ENCODE data around the gene ARHGEF28. TPM values are rescaled to one million over a fixed set of nuclear protein-coding genes. Genes with fewer than 3 reads are reported as not detected.

The ARHGEF28 gene
- total RNA-seq, 1 donor from 2014 or later = 20.1 TPM

DNA sequence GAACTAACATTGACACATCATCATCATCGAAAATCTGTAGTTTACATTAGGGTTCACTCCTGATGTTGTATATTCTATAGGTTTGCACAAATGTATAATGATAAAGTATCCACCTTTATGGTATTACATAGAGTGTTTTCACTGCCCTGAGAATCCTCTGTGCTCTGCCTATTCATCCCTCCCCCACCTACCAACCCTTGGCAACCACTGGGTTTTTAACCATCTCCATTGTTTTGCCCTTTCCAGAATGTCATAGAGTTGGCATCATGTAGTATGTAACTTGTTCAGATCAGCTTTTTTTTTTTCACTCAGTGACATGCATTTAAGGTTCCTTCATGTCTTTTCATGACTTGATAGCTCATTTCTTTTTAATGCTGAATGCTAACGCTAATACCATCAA, 106.0 kb downstream of the ARHGEF28 start:
- DNase-seq (ENCODE audit: low read depth) = no peak

DNA sequence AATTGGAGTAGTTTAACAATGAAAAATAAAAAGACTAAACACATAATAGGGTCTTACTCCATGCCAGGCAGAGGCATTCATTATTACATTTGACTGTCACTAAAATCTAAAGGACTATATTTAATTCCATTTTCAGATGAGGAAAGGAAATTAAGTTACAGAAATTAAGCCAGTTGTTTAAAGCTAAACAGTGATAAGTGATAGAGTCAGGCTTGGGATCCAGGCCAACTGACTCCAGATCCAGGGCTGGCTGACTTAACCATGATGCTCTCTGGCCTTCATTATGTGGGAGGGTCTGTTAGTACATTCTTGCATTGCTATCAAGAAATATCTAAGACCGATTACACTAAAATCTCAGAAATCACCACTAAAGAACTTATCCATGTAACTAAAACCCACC, 107.2 kb downstream of the ARHGEF28 start:
- no peak for DNase-seq (ENCODE audit: low read depth)

DNA sequence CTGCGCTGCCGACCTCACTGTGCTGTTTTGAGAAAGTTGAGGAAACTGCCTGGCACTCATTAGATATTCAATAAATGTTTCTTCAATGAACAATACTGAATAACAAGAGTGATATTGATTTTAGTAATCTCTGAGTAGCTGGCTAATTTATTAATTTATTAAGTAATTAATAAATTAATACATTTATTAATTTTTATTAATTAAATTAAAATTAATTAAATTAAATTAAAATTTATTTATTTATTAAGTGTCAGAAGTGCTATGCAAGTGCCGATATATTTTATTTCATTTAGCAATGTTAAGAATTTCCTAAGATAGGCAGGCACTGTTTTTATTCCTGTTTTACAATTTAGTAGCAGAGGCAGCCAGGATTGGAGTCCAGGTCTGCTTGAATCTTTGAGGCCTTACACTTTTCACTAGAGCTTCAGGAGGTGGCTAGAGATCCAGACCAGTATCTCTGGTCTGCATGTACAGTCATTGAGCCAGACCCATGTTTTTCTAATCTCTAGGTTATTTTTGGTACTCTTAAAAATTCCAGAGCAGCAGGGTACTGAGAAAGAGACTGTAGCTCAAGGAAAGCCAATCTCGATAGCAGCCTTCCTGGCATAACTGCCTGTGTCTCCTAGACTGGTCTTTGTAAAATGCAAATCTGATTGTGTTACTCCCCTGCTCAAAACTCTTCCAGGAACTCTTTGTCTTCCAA, 109.2 kb downstream of the ARHGEF28 start:
- peak; percentile 37 for DNase-seq (ENCODE audit: low read depth)

DNA sequence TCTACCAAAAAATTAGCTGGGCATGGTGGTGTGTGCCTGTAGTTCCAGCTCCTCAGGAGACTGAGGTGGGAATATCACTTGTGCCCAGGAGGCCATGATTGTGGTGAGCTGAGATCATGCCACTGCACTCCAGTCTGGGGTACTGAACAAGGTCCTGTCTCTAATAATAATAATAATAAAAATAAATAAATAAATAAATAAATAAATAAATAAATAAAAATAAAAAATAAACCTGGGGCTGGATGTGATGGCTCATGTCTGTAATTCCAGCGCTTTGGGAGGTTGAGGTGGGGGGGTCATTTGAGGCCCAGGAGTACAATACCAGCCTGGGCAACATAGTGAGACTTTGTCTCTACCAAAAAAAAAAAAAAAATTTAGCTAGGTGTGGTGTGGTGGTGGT, 113.7 kb downstream of the ARHGEF28 start:
- DNase-seq (ENCODE audit: low read depth) = no peak

DNA sequence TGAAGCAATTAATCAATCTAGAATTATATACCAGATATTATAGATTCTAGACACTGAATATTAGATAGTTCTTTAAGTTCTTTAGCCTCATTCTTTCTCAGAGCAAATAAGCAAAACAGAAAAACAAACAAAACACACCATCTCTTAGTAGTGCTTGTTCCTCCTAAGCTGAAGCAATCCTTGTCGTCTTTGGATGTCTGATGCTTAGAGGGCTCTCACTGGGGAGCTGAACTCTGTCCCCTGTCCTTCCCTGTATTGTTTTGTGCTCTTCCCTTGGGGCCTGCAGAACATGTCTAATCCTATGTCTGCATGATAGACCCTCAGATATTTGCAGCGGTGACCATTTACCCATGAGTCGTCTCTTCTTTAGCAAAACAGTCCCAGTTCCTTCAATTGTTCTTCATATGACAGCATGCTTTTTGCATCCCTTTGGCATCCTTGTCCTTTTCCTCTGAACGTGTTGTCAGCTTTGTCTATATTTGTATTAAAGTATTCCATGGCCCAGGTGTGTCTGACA, 114.3 kb downstream of the ARHGEF28 start:
- no peak for DNase-seq (ENCODE audit: low read depth)

DNA sequence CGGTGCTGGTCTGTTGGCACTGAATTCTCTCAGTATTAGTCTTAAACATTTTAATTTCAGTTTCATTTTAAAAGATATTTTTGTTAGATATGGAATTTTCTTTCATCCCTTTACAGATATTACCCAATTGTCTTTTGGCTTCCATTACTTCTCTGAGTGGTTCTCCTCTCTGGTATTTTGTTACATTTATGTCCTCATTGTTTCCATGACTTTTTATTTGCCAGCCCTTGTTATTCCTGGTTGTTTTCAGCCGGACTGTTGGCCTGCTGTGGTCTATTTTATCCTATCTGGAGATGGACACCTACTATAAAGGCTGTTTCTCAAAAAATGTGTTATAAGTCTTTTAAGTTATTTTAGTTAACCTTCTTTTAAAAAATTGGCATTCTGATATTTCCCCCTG, 117.2 kb downstream of the ARHGEF28 start:
- peak; percentile 41 for DNase-seq (ENCODE audit: low read depth)

DNA sequence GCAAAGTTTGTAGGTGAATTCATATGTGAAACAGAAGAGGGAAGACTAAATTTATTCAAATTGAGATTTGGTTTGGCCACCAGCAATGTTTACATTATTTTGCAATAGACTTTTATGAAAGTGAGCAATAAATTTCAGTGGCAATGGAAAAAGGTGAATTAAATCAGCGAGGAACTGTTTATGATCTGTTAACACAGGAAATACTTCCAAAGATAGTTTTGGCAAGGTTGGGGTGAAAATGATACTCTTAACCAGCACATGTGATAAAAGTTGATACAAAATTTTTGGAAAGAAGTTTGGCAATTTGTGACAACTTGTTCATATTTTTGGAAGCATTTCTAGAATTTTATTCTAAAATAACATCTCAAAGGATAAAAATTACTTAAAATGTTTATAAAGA, 119.8 kb downstream of the ARHGEF28 start:
- no peak for DNase-seq (ENCODE audit: low read depth)

DNA sequence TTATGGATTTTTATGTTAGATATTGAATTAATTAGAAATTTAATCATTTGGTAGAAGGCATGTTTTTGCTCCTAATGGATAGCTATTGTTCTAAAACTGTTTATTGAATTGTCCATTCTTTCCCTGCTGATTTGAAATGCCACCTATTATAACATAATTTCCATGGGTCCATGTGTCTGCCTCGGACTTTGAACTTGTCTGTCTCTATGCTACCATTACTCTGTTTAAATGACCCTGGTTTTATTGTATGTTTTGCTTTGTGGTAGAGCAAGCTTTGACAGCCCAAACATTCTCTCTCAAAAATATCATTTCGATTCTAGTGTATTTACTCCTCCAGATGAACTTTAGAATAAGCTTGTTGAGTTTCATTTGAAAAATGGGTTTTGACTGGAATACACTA, 120.6 kb downstream of the ARHGEF28 start:
- DNase-seq (ENCODE audit: low read depth) = no peak

DNA sequence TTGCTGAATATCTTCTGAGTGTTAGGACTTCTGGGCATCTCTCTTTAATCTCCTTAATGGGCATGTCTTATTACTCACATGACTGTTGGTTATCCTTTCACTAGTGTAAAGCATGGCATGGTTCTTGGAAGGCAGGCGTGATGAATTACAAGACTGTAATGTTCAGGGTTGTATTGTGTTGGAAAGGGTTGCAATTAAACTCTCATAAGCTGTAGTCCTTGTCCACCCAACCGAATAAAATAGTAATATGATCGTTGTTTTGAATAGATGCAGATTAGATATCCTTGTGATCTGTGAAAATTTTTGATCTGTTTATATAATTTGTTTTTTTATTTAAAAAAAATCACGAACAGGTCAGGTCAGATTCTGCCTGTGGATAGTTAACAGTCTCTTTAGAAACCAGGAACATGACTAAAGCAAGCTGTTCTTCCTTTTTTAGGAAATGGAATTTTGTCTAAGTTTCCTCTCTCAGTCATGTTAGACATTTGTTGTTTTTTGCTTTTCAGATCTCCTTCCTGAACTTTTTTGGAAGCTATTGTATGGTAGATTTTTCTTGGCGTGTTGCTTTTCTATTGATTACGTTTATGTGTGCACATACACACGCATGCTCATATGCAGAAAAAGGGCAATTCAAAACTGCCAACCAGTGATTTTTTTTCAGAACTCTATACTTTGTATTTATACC, 121.8 kb downstream of the ARHGEF28 start:
- DNase-seq (ENCODE audit: low read depth) = no peak

DNA sequence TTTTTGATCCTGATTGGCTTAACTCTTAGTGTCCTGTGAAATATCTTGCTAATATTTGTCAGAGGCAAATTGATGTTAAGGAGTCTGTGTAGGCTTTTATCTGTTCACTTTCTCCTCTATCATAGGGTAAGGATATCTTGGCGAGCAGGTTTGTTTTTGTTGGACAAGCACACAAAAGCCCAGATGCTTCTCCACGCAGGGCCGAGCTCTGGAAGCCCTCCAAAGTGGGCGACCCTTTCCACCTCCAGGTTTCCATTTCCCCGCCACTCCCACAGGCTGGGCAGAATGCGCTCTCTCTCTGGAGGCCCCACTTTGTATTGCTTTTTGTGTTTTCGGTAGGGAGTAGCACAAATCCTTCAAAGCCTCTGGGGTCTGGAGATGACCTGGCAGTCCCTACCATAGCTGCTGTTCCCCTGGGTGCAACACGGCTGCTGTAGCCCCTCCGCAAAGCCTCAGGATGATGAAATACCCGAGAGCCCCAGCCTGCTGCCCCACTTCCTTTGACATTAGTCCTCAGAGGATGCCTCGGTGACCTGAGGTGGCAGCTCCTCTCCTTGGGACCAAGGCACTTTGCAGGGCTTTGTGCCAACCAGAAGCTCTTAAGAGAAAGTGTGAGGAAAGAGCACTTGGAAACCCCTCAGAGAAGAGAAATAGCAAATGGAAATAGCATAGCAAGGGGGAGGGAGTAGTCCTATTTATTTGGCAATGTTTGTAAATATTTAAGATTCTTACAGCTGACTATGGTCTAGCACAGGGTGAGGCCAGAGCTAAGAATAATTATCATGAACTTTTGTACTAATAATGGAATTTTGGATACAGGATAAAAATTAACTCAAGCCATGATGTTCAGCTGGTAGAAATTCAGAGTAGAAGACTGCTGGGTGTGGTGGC, 122.8 kb downstream of the ARHGEF28 start:
- no peak for DNase-seq (ENCODE audit: low read depth)

DNA sequence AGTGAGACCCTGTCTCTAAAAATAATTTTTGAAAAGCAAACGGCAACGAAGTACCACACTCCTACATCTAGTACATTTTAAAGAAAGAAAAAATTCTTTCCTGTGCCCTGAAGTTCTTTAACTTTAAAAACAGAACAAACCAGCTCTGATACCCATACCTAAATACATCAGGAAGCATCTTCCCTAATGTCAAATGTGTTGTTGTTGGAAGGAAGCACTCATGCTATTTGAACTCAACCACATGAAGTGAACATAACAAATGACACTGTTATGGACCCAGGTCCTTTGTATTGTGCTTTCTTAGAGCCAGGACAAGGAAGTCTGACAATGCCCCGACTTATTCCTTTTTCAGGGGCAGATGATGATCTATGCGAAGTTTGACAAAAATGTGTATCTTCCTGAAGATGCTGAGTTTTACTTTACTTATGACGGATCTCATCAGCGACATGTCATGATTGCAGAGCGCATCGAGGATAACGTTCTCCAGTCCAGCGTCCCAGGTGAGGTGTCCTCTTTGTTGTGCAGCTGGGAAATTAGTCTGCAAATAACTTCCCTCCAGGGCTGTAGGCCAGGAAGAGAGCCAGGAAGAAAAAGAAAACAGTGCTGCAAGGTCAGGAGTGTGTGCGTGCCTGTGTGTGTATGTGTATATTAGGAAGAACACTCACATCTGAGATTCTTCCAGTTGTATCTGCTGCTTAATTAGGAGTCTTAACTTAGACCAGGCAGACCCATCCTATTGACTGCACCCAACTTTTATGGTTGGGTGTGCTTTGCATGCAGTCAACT, 123.7 kb downstream of the ARHGEF28 start:
- no peak for DNase-seq (ENCODE audit: low read depth)

DNA sequence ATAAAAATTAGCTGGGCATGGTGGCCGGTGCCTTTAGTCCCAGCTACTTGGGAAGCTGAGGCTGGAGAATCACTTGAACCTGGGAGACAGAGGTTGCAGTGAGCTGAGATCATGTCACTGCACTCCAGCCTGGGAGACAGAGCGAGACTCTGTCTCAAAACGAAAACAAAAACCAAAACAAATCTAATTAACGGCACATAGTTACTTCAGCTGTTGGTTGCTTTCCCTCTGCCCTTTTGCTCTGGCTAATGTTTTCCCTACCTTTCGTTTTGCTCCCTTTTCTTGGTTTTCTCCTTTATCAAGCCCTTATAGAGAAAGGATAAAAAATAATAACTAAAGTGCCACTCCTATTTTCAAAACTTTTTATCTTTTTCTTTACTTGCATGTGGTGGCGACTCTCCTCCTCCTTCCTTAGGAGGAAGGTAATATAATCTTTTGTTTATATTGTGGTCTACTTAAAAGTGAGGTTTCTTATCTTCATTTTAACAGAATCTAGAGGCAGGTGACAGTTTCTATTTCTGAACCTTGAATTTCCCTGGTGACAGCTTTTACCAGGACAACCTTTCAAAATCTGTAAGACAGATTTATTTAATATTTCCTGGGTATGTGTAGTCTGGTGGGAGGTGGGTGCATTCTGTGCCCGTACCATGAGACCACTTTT, 125.4 kb downstream of the ARHGEF28 start:
- no peak for DNase-seq (ENCODE audit: low read depth)

DNA sequence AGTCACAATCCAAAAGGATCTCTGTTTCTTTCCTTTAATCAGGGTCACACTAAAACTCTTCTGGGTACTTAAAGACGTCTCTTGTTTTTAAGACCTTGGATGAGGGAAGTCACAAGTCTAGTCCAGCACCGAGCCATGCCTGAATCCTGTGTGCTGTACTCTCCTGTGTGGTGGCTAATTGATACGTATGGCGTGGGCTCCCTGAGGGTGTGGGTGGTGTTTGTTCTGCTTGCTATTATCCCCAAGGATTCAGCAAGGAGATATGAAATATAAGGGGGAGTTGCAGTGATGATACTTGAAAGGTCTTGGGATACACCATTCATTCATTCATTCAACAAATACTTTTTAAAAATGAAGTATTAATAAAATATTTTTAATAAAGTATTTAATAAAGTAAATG, 128.3 kb downstream of the ARHGEF28 start:
- no peak for DNase-seq (ENCODE audit: low read depth)

DNA sequence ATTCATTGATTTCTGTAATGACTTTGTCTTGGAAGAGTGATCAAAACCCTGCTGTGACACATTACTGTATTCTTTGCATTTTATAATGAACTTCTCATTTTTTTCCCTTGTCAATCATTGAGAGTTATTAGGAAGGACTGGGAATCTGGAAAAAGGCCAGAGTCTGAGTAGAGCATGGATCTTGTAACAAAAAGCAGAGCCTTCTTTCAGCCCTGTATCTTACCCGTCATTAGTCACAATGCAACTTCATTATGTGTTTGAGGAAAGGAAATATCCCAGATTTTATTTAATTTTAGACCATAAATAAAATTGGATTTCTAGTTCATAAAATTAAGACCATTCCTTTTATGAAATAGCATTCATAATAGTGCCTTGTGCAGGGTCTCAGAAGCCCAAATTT, 131.4 kb downstream of the ARHGEF28 start:
- no peak for DNase-seq (ENCODE audit: low read depth)

DNA sequence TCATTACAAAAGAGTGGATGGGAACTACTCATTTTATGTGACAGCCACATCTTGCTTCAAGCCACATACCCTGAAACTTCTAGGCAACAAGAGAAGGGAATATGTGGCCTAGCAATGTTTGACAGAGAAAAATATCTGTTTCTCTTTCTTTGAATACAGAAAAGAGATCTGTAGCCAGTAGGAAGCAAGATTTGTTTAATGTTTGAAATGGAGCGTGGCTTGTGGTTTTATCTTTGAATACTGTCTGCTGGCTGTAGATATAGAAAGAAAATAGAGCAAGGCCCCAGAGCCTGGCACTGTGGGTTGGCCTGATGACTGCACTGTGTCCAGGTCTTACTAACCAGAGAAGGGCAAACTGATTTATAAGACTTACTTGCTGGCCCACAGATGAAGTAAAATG, 133.8 kb downstream of the ARHGEF28 start:
- no peak for DNase-seq (ENCODE audit: low read depth)

DNA sequence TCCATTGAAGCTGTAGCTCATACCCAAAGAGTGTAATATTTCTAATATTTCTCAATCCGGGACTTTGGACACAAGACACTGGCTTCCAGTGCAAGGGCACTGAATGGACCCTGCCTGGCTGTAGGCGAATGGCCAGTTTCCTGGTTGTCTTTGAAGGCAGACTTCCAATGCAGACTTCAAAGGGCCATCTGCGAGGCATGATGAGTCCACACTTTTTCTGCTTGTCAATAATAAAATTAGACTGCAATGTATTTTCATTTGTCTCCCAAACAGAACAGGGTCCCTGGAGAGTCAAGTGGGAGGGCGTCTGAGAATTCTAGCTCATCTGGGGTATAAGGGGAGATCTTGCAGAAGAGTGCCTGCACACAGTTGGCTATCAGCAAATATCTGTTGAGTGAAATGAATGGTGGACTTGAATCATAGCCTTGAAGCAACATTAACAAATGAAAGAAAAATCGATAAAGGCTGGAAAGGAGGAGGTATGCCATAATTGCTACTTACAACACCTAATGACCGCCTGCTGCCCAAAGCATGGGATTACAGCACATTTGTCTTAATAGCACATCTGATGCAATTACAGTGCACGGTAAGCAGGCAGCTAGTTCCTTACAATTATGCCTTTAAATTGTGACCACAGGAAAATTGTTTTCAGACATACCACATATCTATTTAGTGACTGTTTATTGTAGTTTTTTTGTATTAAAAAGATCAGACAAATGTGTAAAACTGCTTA, 137.5 kb downstream of the ARHGEF28 start:
- DNase-seq (ENCODE audit: low read depth) = no peak

DNA sequence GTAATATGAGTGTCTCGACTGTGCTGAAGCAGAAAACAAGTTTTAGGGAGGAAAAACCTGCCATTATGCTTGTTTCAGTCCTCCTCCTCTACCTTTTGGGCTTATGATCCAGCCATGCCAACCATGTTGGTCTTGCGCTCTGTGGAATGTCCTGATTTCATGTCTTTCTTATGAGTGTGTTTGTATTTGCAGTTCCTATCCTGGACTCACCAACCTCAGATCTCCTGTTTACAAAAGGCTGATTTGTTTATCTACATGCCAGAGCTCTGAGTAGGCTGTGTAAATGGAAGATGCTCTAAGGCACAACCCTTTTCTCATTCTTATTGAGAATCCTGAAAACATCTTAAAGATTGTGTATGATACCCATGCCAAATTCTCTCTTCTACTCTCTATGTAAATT, 138.6 kb downstream of the ARHGEF28 start:
- peak; percentile 48 for DNase-seq (ENCODE audit: low read depth)

DNA sequence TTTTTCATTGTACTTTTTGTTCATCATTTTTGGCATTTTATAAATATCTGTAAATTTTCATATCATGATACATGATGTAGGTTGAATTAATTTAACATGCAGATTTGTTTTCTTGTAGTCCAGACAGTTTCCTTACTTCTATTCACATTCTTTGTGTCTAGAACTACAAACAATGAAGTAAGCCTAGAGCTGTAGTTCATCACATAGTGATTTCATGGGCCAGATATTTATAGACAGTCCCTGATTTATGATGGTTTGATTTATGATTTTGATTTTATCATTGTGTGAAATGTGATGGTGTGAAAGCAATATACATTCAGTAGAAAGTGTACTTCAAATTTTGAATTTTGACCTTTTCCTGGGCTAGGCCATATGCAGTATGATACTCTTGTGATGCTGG, 139.0 kb downstream of the ARHGEF28 start:
- no peak for DNase-seq (ENCODE audit: low read depth)

DNA sequence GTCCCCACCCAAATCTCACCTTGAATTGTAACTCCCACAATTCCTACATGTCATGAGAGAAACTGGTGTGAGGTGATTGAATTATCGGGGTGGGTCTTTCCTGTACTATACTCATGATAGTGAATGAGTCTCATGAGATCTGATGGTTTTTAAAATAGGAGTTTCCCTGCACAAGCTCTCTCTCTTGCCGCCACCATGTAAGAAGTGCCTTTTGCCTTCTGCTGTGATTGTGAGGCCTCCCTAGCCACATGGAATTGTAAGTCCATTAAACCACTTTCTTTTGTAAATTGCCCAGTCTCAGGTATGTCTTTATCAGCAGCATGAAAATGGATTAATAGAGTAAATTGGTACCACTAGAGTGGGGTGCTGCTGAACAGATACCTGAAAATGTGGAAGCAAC, 140.9 kb downstream of the ARHGEF28 start:
- DNase-seq (ENCODE audit: low read depth) = no peak

Measured in myocyte (in vitro differentiated cells).